HCT116 (cell line): ENCODE results near the gene IRGM.

Experiments used
- CTCF ChIP-seq, 3 experiments: fragments of 200-600 bp in 1 of 3; sonication (generic) in 1 of 3; IDR thresholded peaks in 2 of 3; conservative IDR thresholded peaks in 1 of 3; 2 replicates each; pipeline ENCODE4 v1.5.1; 2012 to 2017; ENCODE audit warnings: low read depth in 2 of 3, low read length in 2 of 3, antibody characterized with exemption in 1 of 3, borderline replicate concordance in 1 of 3, control low read depth in 1 of 3, mild to moderate bottlenecking in 1 of 3, mixed read lengths in 1 of 3, mixed run types in 1 of 3, moderate library complexity in 1 of 3; ENCODE audit not compliant: insufficient read depth in 1 of 3
- POLR2A ChIP-seq: IDR thresholded peaks from 2 replicates; pipeline ENCODE4 v1.7.0; 2011; ENCODE audit warnings: borderline replicate concordance; ENCODE audit not compliant: insufficient read depth, insufficient read length; ENCODE audit errors: extremely low read depth
- POLR2AphosphoS5 ChIP-seq: IDR thresholded peaks from 2 replicates; pipeline ENCODE4 v1.6.1; 2011; ENCODE audit warnings: mild to moderate bottlenecking, low read depth, low read length, moderate library complexity
- RAD21 ChIP-seq: IDR thresholded peaks from 2 replicates; pipeline ENCODE4 v1.6.1; 2012; ENCODE audit warnings: low read depth, mild to moderate bottlenecking
- REST ChIP-seq: IDR thresholded peaks from 2 replicates; pipeline ENCODE4 v1.6.1; 2012; ENCODE audit warnings: low read depth
- SP1 ChIP-seq: IDR thresholded peaks from 2 replicates; pipeline ENCODE4 v1.6.1; 2012; ENCODE audit warnings: low read depth
- ZBTB33 ChIP-seq: IDR thresholded peaks from 2 replicates; pipeline ENCODE4 v1.6.1; 2011; ENCODE audit warnings: mild to moderate bottlenecking, low read length, moderate library complexity; ENCODE audit not compliant: insufficient replicate concordance; ENCODE audit errors: extremely low read depth

GRCh38 chr5:150853561-150853960, 7.2 kb downstream of the IRGM start:
- no peak for TF ChIP-seq CTCF (IDR thresholded peaks at IDR 0.05 in 2 of 3, conservative IDR thresholded peaks at IDR 0.05 in 1 of 3; ENCODE audit: borderline replicate concordance in 1 of 3, insufficient read depth in 1 of 3, low read depth in 2 of 3, low read length in 2 of 3)
- no peak for TF ChIP-seq POLR2A
- TF ChIP-seq POLR2AphosphoS5 = no peak
- TF ChIP-seq REST = no peak
- TF ChIP-seq ZBTB33 = no peak
- no peak for TF ChIP-seq SP1
- TF ChIP-seq RAD21 = no peak
